Stimulated activated CD8-positive, alpha-beta memory T cell treated with anti-CD3 and anti-CD28 coated beads, Interleukin-15, amount 100 ng/mL, for 24 hours (primary cell): ENCODE measurements around the gene LPIN1.
"Not testable (repeated sequence)": the region's sequence is repeated elsewhere in the genome, so short reads cannot be mapped to it uniquely, and the experiment has no call there.

Source experiments
- DNase-seq: peaks from one replicate; pipeline ENCODE4 v3.0.0-alpha.2; 2020; ENCODE audit warnings: low read depth

LPIN1 gene

GRCh38 chr2:11744631-11745394 lies 1.6 kb upstream of the LPIN1 start:
- no peak for DNase-seq

GRCh38 chr2:11745613-11746375 lies 638 bp upstream of the LPIN1 start:
- no peak for DNase-seq

- no peak for DNase-seq
Observed at GRCh38 chr2:11746807-11747459, 501 bp downstream of the LPIN1 start.

GRCh38 chr2:11748018-11748860 lies 1.8 kb downstream of the LPIN1 start:
- DNase-seq: no peak

GRCh38 chr2:11748861-11749645 lies 2.6 kb downstream of the LPIN1 start:
- no peak for DNase-seq

GRCh38 chr2:11749646-11750349 lies 3.4 kb downstream of the LPIN1 start:
- no peak for DNase-seq

GRCh38 chr2:11750422-11750821 lies 4.0 kb downstream of the LPIN1 start:
- no peak for DNase-seq

GRCh38 chr2:11750917-11751316 lies 4.5 kb downstream of the LPIN1 start:
- DNase-seq: no peak

GRCh38 chr2:11752906-11753305 lies 6.5 kb downstream of the LPIN1 start:
- DNase-seq: no peak

GRCh38 chr2:11753452-11753885 lies 7.0 kb downstream of the LPIN1 start:
- no peak for DNase-seq

- no peak for DNase-seq
Observed at GRCh38 chr2:11753886-11754699, 7.7 kb downstream of the LPIN1 start.

- no peak for DNase-seq
Observed at GRCh38 chr2:11754700-11755015, 8.2 kb downstream of the LPIN1 start.

GRCh38 chr2:11757101-11757500 lies 10.7 kb downstream of the LPIN1 start:
- DNase-seq: no peak

GRCh38 chr2:11758187-11758586 lies 11.8 kb downstream of the LPIN1 start:
- DNase-seq: no peak

GRCh38 chr2:11758647-11759046 lies 12.2 kb downstream of the LPIN1 start:
- no peak for DNase-seq

- not testable (repeated sequence) for DNase-seq
Observed at GRCh38 chr2:11759182-11759975, 12.9 kb downstream of the LPIN1 start.

- DNase-seq: no peak
Observed at GRCh38 chr2:11761259-11761658, 14.8 kb downstream of the LPIN1 start.

GRCh38 chr2:11762031-11762430 lies 15.6 kb downstream of the LPIN1 start:
- DNase-seq: no peak
